GM12864 (cell line): ENCODE data around the gene PARN.
"Not testable (repeated sequence)": the region's sequence is repeated elsewhere in the genome, so short reads cannot be mapped to it uniquely, and the experiment has no call there.

Source experiments
- DNase-seq: peaks from one replicate; pipeline ENCODE4 v3.0.0-alpha.2; 2011; ENCODE audit warnings: low read depth
- H3K4me3 ChIP-seq: 2 replicates; pipeline ENCODE4 v1.5.1; 2011; ENCODE audit warnings: mild to moderate bottlenecking, low read depth, low read length, control low read depth
- CTCF ChIP-seq: IDR thresholded peaks from 2 replicates; pipeline ENCODE4 v1.5.1; 2011; ENCODE audit warnings: low read depth, mild to moderate bottlenecking, moderate library complexity, low read length, control low read depth, inconsistent platforms; ENCODE audit errors: missing control alignments

The PARN gene

GRCh38 chr16:14436401-14436955 is 193.6 kb downstream of the PARN start:
- TF ChIP-seq CTCF: no peak
- DNase-seq: no peak
- H3K4me3 ChIP-seq: no peak overlapping the region

DNA sequence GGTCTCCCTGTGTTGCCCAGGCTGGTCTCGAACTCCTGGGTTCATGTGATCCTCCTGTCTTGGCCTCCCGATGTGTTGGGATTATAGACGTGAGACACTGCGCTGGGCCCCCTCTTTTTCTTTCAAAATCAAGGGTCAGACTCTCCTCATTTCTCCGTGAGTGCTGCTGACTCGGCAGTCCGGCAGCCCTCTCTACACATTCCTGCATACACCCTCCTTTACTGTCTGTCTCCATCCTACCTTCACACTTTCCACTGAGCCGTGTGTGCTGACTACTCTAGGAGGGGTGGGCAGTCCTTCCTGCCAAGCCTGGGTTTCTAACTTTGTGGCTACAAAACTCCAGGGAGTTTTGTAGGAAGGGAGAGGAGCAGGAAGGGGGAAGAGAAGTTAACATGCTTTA is 195.2 kb downstream of the PARN start:
- H3K4me3 ChIP-seq: no peak overlapping the region
- no peak for TF ChIP-seq CTCF
- DNase-seq: no peak

GRCh38 chr16:14428971-14429637 is 201.0 kb downstream of the PARN start:
- H3K4me3 ChIP-seq, DNase-seq: not testable (repeated sequence)

DNA sequence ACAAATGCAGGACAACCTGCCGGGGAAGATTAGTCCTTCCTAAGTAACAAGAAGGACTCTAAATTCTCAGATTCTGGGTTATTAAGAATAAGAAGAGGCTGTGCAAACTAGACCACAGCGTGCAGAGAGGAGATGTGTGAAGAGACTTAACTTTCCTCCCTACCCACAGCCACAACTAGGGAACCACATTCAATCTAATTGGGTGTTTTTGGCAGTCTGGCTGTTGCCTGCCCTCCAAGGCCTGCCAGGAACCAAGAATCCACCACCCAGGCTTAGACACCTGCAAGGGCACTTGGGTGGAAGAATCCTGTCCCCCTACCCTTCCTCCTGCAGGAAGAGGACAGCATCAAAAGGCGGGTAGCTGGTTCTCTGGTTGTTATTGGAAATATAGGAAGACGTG is 202.0 kb downstream of the PARN start:
- DNase-seq: no peak
- H3K4me3 ChIP-seq: no peak overlapping the region
- TF ChIP-seq CTCF: no peak

DNA sequence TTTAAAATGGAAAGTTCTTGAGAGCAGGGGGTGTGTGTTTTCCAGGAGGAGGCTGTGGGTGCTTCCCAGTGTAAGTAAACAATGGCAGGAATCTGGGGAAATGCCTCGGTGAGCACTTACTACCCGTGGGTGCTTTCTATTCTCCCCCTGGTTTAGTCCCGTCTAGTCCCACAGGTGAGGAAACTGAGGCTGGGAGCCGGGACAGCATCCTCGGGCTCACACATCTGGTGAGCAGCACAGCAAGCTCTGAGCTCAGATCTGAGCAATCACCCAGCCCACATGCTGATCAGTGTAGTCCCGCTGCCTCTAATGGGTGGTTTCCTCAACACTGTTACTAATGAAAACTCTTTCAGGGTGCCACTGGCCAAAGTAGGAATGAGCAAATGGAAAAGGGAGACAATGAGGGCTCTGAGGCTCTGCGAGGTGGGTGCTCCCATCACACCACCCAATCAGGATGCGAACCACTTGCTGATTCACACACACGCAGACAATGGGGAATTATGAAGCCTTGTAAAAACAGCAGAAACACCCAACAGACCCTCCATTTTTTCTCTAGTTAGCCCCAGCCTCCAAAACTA is 202.6 kb downstream of the PARN start:
- DNase-seq: no peak
- TF ChIP-seq CTCF: no peak

DNA sequence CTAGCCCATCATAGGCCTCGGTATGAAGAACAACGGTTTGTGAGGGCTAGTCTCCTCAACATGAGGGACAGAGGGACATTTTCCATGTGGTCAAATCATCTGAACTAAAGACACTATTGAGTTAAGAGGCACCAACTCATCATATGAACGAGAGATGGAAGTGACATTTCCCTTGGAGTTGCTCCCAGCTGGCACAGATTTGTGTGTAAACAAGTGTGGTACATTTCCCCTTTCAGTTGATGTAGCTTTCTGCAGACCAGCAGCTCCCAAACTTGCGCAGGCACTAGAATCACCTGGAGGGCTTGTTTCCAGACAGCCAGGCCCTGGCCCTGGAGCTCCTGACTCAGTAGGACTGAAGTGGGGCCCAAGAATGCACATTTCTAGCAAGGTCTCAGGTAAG is 205.5 kb downstream of the PARN start:
- no peak overlapping the region for H3K4me3 ChIP-seq
- no peak for DNase-seq
- no peak for TF ChIP-seq CTCF

More for the DNA sequence above, 202.6 kb downstream of the PARN start:
- no peak overlapping the region for H3K4me3 ChIP-seq

DNA sequence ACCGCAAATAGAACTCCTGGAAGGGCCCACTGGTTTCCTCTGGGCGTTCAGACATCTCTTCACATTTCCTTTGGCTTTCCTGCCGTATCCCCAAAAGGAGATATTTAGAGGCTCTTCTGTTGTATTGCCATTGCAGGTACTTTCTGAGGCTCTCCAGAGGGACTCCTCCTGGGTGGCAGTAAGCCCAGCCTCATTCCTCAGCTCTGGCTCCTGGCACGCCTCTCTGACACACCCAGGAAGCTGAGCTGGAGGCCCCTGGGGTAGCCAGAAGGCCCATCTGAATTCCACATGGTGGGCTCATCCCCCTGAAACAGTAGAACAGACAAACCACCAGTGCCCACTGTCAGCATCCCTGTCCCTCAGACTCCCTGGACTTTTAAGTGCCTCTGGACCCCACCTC is 206.7 kb downstream of the PARN start:
- DNase-seq: no peak
- no peak for TF ChIP-seq CTCF
- H3K4me3 ChIP-seq: no peak overlapping the region
